Measurements from ENCODE around the gene FNBP1L.
"Not testable (repeated sequence)": the region's sequence is repeated elsewhere in the genome, so short reads cannot be mapped to it uniquely, and the experiment has no call there.

The FNBP1L gene

GRCh38 chr1:93537924-93538323, 90.0 kb downstream of the FNBP1L start:
- DNase-seq: no peak

- no peak for DNase-seq
Measured at GRCh38 chr1:93541045-93541444, 93.1 kb downstream of the FNBP1L start.

GRCh38 chr1:93542398-93542797, 94.5 kb downstream of the FNBP1L start:
- DNase-seq: no peak

GRCh38 chr1:93546162-93546863, 98.4 kb downstream of the FNBP1L start:
- DNase-seq: no peak

- no peak for DNase-seq
Measured at GRCh38 chr1:93549131-93549530, 101.2 kb downstream of the FNBP1L start.

- DNase-seq: no peak
Measured at GRCh38 chr1:93549811-93550210, 101.9 kb downstream of the FNBP1L start.

- DNase-seq: peak; percentile 60
Measured at GRCh38 chr1:93552741-93553455, 105.0 kb downstream of the FNBP1L start.

- not testable (repeated sequence) for DNase-seq
Measured at GRCh38 chr1:93553886-93554490, 106.1 kb downstream of the FNBP1L start.

GRCh38 chr1:93554883-93555872, 107.3 kb downstream of the FNBP1L start:
- DNase-seq: no peak

- DNase-seq: no peak
Measured at GRCh38 chr1:93556291-93556690, 108.4 kb downstream of the FNBP1L start.

- DNase-seq: no peak
Measured at GRCh38 chr1:93559045-93559444, 111.1 kb downstream of the FNBP1L start.

- no peak for DNase-seq
Measured at GRCh38 chr1:93559695-93560094, 111.8 kb downstream of the FNBP1L start.

- no peak for DNase-seq
Measured at GRCh38 chr1:93565496-93566206, 117.7 kb downstream of the FNBP1L start.

GRCh38 chr1:93566227-93566626, 118.3 kb downstream of the FNBP1L start:
- peak; percentile 62 for DNase-seq

GRCh38 chr1:93567255-93567918, 119.5 kb downstream of the FNBP1L start:
- peak; percentile 92 for DNase-seq

GRCh38 chr1:93569489-93569888, 121.6 kb downstream of the FNBP1L start:
- DNase-seq: no peak

- no peak for DNase-seq
Measured at GRCh38 chr1:93571623-93572310, 123.8 kb downstream of the FNBP1L start.

- no peak for DNase-seq
Measured at GRCh38 chr1:93573940-93574469, 126.1 kb downstream of the FNBP1L start.

- no peak for DNase-seq
Measured at GRCh38 chr1:93574511-93574910, 126.6 kb downstream of the FNBP1L start.

GRCh38 chr1:93574991-93575390, 127.1 kb downstream of the FNBP1L start:
- no peak for DNase-seq

Data from islet precursor cell (in vitro differentiated cells).